Activated CD4-positive, alpha-beta T cell treated with anti-CD3 and anti-CD28 coated beads for 4 hours (primary cell): Measurements from ENCODE around the gene TMEM43.

Experiments used
- DNase-seq, 2 donors: peaks; one replicate each; pipeline ENCODE4 v3.0.0-alpha.2; 2020

TMEM43 gene

GRCh38 chr3:14152963-14153355 is 28.1 kb downstream of the TMEM43 start:
- DNase-seq = no peak

GRCh38 chr3:14153663-14154062 is 28.8 kb downstream of the TMEM43 start:
- DNase-seq = no peak

- DNase-seq = no peak
Measured at GRCh38 chr3:14154276-14154675, 29.4 kb downstream of the TMEM43 start.

GRCh38 chr3:14154895-14155440 is 30.1 kb downstream of the TMEM43 start:
- DNase-seq = no peak

GRCh38 chr3:14156201-14156600 is 31.3 kb downstream of the TMEM43 start:
- DNase-seq = no peak

GRCh38 chr3:14156843-14157561 is 32.1 kb downstream of the TMEM43 start:
- no peak for DNase-seq

GRCh38 chr3:14157951-14158350 is 33.1 kb downstream of the TMEM43 start:
- no peak for DNase-seq

GRCh38 chr3:14158370-14158769 is 33.5 kb downstream of the TMEM43 start:
- DNase-seq = no peak

- no peak for DNase-seq
Measured at GRCh38 chr3:14159426-14159825, 34.6 kb downstream of the TMEM43 start.

- no peak for DNase-seq
Measured at GRCh38 chr3:14161282-14161681, 36.4 kb downstream of the TMEM43 start.

- no peak for DNase-seq
Measured at GRCh38 chr3:14162178-14162577, 37.3 kb downstream of the TMEM43 start.

GRCh38 chr3:14166877-14167603 is 42.2 kb downstream of the TMEM43 start:
- no peak for DNase-seq

GRCh38 chr3:14169435-14169834 is 44.6 kb downstream of the TMEM43 start:
- no peak for DNase-seq

GRCh38 chr3:14169871-14170270 is 45.0 kb downstream of the TMEM43 start:
- no peak for DNase-seq

- no peak for DNase-seq
Measured at GRCh38 chr3:14170531-14171159, 45.8 kb downstream of the TMEM43 start.

GRCh38 chr3:14172496-14172895 is 47.6 kb downstream of the TMEM43 start:
- DNase-seq = no peak

GRCh38 chr3:14174483-14174882 is 49.6 kb downstream of the TMEM43 start:
- no peak for DNase-seq

GRCh38 chr3:14175383-14176037 is 50.7 kb downstream of the TMEM43 start:
- DNase-seq = peak; percentile 43 to 45

GRCh38 chr3:14177580-14178246 is 52.9 kb downstream of the TMEM43 start:
- no peak for DNase-seq

- DNase-seq = peak; percentile 96 to 99
Measured at GRCh38 chr3:14178247-14179113, 53.6 kb downstream of the TMEM43 start, which contains the start of the genes LSM3 and XPC. Gene LSM3 (plus strand): TSS chr3:14178817. CDS start chr3:14178861, 44 bp downstream. Gene XPC (minus strand): TSS chr3:14178601. CDS start chr3:14178568, 33 bp downstream.

- DNase-seq = no peak
Measured at GRCh38 chr3:14179114-14179465, 54.2 kb downstream of the TMEM43 start.
